SK-N-SH treated with all-trans-retinoic acid at 6 μM for 48 hours (cell line): Measurements from ENCODE around the gene TNK1.

Experiments used
- ARNTL ChIP-seq: fragments of 450-650 bp; formaldehyde crosslinking; IDR thresholded peaks from 2 replicates; pipeline ENCODE4 v1.5.0; 2020; ENCODE audit warnings: low read depth, mild to moderate bottlenecking, moderate library complexity, borderline replicate concordance
- CSDC2 ChIP-seq: fragments of 250-450 bp; sonication (Bioruptor Pico); IDR thresholded peaks from 2 replicates; pipeline ENCODE4 v1.5.0; 2020; ENCODE audit warnings: mild to moderate bottlenecking, moderate library complexity
- GLIS3 ChIP-seq: fragments of 250-450 bp; sonication (Bioruptor Pico); IDR thresholded peaks from 2 replicates; pipeline ENCODE4 v1.5.0; 2020; ENCODE audit warnings: mild to moderate bottlenecking, moderate library complexity
- ISL1 ChIP-seq: fragments of 250-450 bp; sonication (Bioruptor Pico); IDR thresholded peaks from 2 replicates; pipeline ENCODE4 v2.1.2; 2022; ENCODE audit warnings: mild to moderate bottlenecking, moderate library complexity
- OSR1 ChIP-seq: fragments of 250-450 bp; sonication (Bioruptor Pico); IDR thresholded peaks from 2 replicates; pipeline ENCODE4 v1.8.0; 2022; ENCODE audit warnings: moderate library complexity, mild to moderate bottlenecking, inconsistent platforms
- SNAI2 ChIP-seq: fragments of 250-450 bp; sonication (Bioruptor Pico); IDR thresholded peaks from 2 replicates; pipeline ENCODE4 v1.5.0; 2020; ENCODE audit warnings: mild to moderate bottlenecking, moderate library complexity
- ZC3H10 ChIP-seq: fragments of 250-450 bp; sonication (Bioruptor Pico); IDR thresholded peaks from 2 replicates; pipeline ENCODE4 v1.5.1; 2021; ENCODE audit warnings: mild to moderate bottlenecking, moderate library complexity
- ZNF70 ChIP-seq: fragments of 450-650 bp; formaldehyde crosslinking; IDR thresholded peaks from 2 replicates; pipeline ENCODE4 v1.5.0; 2020; ENCODE audit warnings: mild to moderate bottlenecking, moderate library complexity
- TF ChIP-seq, protein P1 (sequence below): fragments of 250-450 bp; sonication (Bioruptor Pico); IDR thresholded peaks from 2 replicates; pipeline ENCODE4 v1.8.0; 2020; ENCODE audit warnings: mild to moderate bottlenecking, moderate library complexity, borderline replicate concordance

- TF ChIP-seq ZNF70 (CRISPR knock-in tag) = no peak
- TF ChIP-seq CSDC2 = no peak
- TF ChIP-seq ZC3H10 (CRISPR knock-in tag) = no peak
- no peak for TF ChIP-seq ISL1 (CRISPR knock-in tag)
- TF ChIP-seq, protein P1, sequence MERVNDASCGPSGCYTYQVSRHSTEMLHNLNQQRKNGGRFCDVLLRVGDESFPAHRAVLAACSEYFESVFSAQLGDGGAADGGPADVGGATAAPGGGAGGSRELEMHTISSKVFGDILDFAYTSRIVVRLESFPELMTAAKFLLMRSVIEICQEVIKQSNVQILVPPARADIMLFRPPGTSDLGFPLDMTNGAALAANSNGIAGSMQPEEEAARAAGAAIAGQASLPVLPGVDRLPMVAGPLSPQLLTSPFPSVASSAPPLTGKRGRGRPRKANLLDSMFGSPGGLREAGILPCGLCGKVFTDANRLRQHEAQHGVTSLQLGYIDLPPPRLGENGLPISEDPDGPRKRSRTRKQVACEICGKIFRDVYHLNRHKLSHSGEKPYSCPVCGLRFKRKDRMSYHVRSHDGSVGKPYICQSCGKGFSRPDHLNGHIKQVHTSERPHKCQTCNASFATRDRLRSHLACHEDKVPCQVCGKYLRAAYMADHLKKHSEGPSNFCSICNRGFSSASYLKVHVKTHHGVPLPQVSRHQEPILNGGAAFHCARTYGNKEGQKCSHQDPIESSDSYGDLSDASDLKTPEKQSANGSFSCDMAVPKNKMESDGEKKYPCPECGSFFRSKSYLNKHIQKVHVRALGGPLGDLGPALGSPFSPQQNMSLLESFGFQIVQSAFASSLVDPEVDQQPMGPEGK (CRISPR knock-in tag) = no peak
- TF ChIP-seq OSR1 (CRISPR knock-in tag) = no peak
- TF ChIP-seq ARNTL (CRISPR knock-in tag) = no peak
- TF ChIP-seq GLIS3 (CRISPR knock-in tag) = no peak
- no peak for TF ChIP-seq SNAI2 (CRISPR knock-in tag)
Observed at GRCh38 chr17:7382901-7383300, 2.0 kb downstream of the TNK1 start.
